Measurements from ENCODE around the gene KCNQ1.

- TF ChIP-seq CTCF (IDR thresholded peaks at IDR 0.05; ENCODE audit: borderline replicate concordance, extremely low read depth, low read length, poor library complexity, severe bottlenecking) (no peak), EZH2 (IDR thresholded peaks at IDR 0.05; ENCODE audit: borderline replicate concordance, low read depth, low read length, severe bottlenecking) (no peak)
These were observed 210.4 kb downstream of the KCNQ1 start for GRCh38 chr11:2655016-2655719.
